RWPE1 (cell line): Measurements from ENCODE around the gene METTL16.

Source experiments
- CTCF ChIA-PET: fragments of 350-600 bp; sonication (Branson Sonifier 250); formaldehyde crosslinking; extraction: SDS; loops from one replicate; lab custom pipeline; 2021; lab: Yijun Ruan, JAX
- POLR2A ChIA-PET: fragments of 400-600 bp; formaldehyde crosslinking; extraction: SDS; loops from one replicate; lab custom pipeline; 2020; ENCODE audit warnings: antibody characterized with exemption; ENCODE audit not compliant: low non-redundant PET; lab: Yijun Ruan, JAX
- DNase-seq: peaks from one replicate; pipeline ENCODE4 v3.0.0; 2012; ENCODE audit warnings: low spot score
- H3K27ac ChIP-seq: fragments of 450-650 bp; 2 replicates; pipeline ENCODE4 v1.5.1; 2017
- TF ChIP-seq, protein P1 (sequence below): fragments of 450-650 bp; conservative IDR thresholded peaks from 2 replicates; pipeline ENCODE4 v1.5.1; 2017; ENCODE audit warnings: low read depth, mild to moderate bottlenecking

Gene METTL16

DNA sequence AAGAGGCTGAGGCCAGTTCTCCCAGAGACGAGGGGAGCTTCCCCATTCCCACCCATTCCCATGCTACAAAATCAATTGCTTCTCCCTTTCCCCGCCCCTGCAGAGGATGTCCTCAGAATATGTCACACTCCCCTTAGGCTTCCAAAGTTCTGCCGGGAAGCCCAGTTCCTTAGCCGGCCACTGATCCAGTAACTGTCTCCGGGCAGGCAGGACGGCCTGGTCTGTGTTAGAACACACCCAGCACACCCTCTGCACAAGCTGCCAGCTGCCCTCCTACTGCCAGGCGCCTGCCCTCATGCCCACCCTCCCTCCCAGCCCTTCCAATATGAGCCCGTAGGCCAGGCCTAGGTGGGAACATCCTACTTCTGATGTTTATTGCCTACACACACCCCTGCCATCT lies 143.3 kb downstream of the METTL16 start:
- ChIA-PET POLR2A (no interaction called here), CTCF (interaction anchor here (0.6 to 1.0 kb wide), 3 partner anchors 16 to 577 kb away, joined by 4 read pairs; no protein-coding TSS in a partner anchor)
- TF ChIP-seq, protein P1, sequence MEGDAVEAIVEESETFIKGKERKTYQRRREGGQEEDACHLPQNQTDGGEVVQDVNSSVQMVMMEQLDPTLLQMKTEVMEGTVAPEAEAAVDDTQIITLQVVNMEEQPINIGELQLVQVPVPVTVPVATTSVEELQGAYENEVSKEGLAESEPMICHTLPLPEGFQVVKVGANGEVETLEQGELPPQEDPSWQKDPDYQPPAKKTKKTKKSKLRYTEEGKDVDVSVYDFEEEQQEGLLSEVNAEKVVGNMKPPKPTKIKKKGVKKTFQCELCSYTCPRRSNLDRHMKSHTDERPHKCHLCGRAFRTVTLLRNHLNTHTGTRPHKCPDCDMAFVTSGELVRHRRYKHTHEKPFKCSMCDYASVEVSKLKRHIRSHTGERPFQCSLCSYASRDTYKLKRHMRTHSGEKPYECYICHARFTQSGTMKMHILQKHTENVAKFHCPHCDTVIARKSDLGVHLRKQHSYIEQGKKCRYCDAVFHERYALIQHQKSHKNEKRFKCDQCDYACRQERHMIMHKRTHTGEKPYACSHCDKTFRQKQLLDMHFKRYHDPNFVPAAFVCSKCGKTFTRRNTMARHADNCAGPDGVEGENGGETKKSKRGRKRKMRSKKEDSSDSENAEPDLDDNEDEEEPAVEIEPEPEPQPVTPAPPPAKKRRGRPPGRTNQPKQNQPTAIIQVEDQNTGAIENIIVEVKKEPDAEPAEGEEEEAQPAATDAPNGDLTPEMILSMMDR: no peak
- H3K27ac ChIP-seq: peak overlapping the region; percentile 36
- DNase-seq: no peak

DNA sequence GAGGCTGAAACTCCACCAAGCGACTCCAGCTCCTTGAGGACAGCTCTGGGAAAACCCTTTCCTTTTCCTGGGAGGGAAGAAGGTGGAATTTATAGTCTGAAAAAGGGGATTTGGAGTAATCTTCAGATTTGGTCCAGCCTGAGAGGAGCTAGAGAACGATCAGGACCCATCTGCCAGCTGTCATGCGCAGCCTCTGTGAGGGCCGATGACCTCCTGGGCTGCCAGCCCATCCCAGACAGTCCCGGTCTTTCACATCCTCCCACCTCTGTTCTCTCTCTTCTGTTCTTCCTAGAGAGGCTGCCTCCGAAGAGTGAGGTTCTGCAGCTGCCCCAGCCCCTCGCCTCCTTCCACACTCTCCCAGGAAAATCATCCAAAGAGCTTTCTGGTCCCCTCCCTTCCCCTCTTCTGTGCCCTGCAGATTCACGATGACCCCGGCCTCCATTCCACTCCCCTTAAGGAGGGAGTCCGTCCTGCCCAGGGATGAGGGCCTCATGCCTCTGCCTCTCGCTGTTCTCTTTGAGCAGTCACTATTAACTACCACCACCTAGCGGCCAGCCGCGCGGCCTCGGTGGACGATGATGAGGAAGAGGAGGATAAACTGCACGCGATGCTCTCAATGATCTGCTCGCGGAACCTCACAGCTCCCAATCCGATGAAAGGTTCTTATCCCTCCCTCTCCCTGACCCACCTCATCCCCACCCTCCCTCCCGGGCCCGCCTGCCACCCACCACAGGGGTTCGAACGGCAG lies 144.8 kb downstream of the METTL16 start:
- CTCF ChIA-PET: interaction anchor here (0.7 to 1.2 kb wide), 3 partner anchors 18 to 192 kb away, joined by 3 to 6 read pairs (median 4); no protein-coding TSS in a partner anchor
- H3K27ac ChIP-seq: peak overlapping the region; percentile 36
- POLR2A ChIA-PET: no interaction called here
- TF ChIP-seq, protein P1: no peak
- DNase-seq: no peak
